Measurements from ENCODE around the gene MEGF8. TPM values are rescaled to one million over a fixed set of nuclear protein-coding genes. Genes with fewer than 3 reads are reported as not detected.

The MEGF8 gene
- total and polyA plus RNA-seq, 7 donors = 3.3 to 21.1 (median 8.1) TPM

DNA sequence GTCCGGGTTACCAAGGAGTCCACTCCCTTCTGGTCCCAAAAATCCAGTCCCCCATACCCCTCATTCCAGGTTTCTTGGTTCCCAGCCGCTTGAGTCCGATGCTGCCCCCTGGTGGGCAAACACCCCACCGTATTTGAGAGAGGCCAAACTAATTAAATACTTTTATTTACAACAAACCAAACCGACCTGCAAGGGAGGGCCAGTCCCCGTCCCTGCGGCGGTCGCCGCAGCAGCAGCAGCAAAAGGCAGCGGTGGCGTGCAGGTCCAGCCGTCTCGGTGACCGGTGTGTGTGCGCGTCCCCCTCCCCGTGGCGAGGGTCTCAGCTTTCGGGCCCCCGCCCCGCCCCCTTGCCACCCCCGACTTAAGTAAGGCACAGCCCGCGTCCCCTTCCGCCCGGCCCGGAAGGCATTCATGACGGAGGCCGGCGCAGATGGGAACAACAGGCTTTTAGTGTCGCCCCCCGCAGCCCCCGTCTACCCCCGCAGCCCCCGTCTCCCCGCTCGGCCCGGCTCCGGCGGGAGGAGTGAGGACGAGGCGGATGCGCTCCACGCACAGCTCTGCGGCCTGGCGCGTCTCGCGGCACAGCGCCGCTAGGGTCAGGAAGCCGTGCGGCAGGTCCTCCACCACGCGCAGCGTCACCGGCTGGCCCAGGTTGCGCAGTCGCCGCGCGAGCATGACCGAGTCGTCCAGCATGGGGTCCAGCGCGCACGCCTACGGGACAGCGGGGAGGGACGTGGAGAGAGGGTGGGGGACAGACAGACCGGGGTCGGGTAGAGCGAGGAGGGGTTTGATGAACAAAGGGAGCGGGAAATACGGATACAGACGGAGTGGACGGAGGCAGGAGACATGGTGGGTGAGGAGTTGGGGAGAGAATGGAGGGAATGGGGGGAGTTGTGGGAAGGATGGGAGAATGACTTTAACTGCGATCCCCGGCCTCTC lies 76.2 kb downstream of the MEGF8 start:
- peak overlapping the region; percentile 76 for H3K4me3 ChIP-seq
- H3K27me3 ChIP-seq (ENCODE audit: insufficient read depth in 3 of 3, low read length in 2 of 3) = no peaks in the 10 kb centered on the region
- DNase-seq (peak; percentile 83 to 88), ATAC-seq (peak; percentile 73 to 77 (median 76))
- no peaks in the 10 kb centered on the region for H3K9me3 ChIP-seq
- intact Hi-C loops (cut with DNase I) = no loop called here
- H3K27ac ChIP-seq = peak overlapping the region; percentile 46
- H3K4me1 ChIP-seq = peaks cover 18% of the 10 kb centered on the region
- H3K36me3 ChIP-seq (ENCODE audit: insufficient read depth in 1 of 2, low read depth in 1 of 2) = no peaks in the 10 kb centered on the region
- TF ChIP-seq, protein P1, sequence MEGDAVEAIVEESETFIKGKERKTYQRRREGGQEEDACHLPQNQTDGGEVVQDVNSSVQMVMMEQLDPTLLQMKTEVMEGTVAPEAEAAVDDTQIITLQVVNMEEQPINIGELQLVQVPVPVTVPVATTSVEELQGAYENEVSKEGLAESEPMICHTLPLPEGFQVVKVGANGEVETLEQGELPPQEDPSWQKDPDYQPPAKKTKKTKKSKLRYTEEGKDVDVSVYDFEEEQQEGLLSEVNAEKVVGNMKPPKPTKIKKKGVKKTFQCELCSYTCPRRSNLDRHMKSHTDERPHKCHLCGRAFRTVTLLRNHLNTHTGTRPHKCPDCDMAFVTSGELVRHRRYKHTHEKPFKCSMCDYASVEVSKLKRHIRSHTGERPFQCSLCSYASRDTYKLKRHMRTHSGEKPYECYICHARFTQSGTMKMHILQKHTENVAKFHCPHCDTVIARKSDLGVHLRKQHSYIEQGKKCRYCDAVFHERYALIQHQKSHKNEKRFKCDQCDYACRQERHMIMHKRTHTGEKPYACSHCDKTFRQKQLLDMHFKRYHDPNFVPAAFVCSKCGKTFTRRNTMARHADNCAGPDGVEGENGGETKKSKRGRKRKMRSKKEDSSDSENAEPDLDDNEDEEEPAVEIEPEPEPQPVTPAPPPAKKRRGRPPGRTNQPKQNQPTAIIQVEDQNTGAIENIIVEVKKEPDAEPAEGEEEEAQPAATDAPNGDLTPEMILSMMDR (IDR thresholded peaks at IDR 0.05) = peak; percentile 71
- WGBS, 3 donors = 1 to 6% (median 4%) methylated on average over 59 to 80 of the region's 80 CpGs

DNA sequence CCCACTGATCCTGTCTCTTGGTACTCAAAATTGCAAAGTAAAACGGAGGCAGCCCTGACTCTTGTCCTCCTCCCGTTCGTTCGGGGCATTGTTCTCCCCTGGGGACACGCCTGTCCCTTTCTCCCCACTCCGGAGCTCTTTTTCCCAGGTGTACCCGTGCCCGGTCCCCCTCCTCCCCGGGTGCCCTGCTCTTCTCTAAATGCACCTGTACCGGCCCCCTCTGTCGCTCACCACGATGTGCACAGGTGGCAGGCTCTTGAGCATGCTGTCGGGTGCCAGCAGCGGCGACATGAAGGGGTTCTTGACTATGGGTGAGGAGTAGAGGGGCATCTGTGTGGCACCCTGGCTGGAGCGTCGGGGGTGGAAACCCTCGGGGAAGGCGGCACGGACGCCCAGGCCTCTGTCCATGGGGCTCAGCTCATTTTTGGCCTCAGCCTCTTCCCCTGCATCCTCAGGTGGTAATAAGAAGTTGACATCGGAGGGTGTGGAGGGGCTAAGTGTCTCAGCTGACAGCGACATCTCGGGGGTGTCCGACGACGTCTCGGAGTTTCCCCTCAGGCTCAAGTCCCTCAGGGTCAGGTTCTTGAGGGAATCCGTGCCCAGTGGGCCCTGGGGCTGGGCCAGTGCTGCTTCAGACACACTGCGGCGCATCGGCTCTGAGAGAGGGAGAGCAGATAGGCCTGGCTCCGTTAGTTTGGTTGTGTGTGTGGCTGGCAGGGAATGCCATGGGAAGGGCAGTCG lies 77.1 kb downstream of the MEGF8 start:
- Histone ChIP-seq H3K27me3 (ENCODE audit: insufficient read depth in 3 of 3, low read length in 2 of 3) (no peaks in the 10 kb centered on the region), H3K4me3 (peak overlapping the region; percentile 76), H3K9me3 (no peaks in the 10 kb centered on the region), H3K36me3 (ENCODE audit: insufficient read depth in 1 of 2, low read depth in 1 of 2) (peaks cover 0 to 1% of the 10 kb centered on the region in 2 donors), H3K27ac (no peak overlapping the region), H3K4me1 (peaks cover 14% of the 10 kb centered on the region)
- ATAC-seq (no peak), DNase-seq (no peak)
- intact Hi-C loops (cut with DNase I) = no loop called here
- 60 to 69% (median 67%) methylated on average over 34 of the region's 34 CpGs for whole genome bisulfite sequencing, 3 donors
- TF ChIP-seq, protein P1 (IDR thresholded peaks at IDR 0.05) = no peak

DNA sequence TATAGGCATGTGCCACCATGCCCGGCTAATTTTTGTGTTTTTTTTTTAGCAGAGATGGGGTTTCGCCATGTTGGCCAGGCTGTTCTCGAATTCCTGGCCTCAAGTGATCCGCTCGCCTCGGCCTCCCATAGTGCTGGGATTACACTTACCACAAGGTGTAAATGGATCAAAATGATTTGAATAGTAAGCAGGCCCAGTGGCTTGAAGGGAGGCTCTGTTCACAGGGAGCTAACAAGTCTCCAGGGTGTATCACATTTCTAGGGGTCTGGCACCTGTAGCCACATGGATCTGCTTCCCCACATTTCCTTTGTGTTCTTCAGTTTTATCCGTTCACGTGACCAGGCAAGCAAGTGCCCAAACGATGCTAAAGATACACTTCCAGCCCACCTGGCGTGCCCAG lies 78.2 kb downstream of the MEGF8 start:
- ATAC-seq (no peak), DNase-seq (no peak)
- TF ChIP-seq, protein P1 (IDR thresholded peaks at IDR 0.05) = no peak
- Histone ChIP-seq H3K9me3 (no peaks in the 10 kb centered on the region), H3K36me3 (ENCODE audit: insufficient read depth in 1 of 2, low read depth in 1 of 2) (peaks cover 0 to 8% of the 10 kb centered on the region in 2 donors), H3K4me1 (peaks cover 11% of the 10 kb centered on the region), H3K27me3 (ENCODE audit: insufficient read depth in 3 of 3, low read length in 2 of 3) (no peaks in the 10 kb centered on the region), H3K27ac (no peak overlapping the region), H3K4me3 (no peak overlapping the region)
- intact Hi-C loops (cut with DNase I) = no loop called here
- 88 to 93% (median 90%) methylated on average over 10 of the region's 10 CpGs for WGBS, 3 donors

DNA sequence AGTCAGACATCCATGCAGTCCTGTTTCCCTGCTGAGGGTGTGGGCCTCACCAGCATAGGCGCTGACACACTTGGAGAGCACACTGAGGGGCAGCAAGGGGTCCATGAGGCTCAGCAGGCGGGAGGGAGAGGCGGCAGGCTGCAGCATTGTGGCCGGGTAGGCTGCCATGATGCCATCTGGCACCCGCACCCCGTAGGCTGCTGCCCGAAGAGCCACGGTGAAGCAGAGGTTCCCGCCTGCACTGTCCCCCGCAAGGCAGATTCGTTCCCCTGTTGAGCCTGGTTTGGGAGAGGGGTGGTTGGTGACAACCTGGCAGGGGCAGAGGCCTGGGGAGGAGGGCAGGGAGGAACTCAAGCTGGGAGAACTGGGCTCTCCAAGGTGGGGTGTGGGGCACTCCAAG lies 80.7 kb downstream of the MEGF8 start:
- H3K27me3 ChIP-seq (ENCODE audit: insufficient read depth in 3 of 3, low read length in 2 of 3) = no peaks in the 10 kb centered on the region
- intact Hi-C loops (cut with DNase I) = no loop called here
- DNase-seq (no peak), ATAC-seq (no peak)
- no peak overlapping the region for H3K4me3 ChIP-seq
- no peak overlapping the region for H3K27ac ChIP-seq
- peaks cover 6% of the 10 kb centered on the region for H3K4me1 ChIP-seq
- WGBS, 3 donors = 90 to 94% (median 93%) methylated on average over 11 of the region's 11 CpGs
- H3K9me3 ChIP-seq = no peaks in the 10 kb centered on the region
- H3K36me3 ChIP-seq (ENCODE audit: insufficient read depth in 1 of 2, low read depth in 1 of 2) = peaks cover 0 to 8% of the 10 kb centered on the region in 2 donors
- TF ChIP-seq, protein P1 (IDR thresholded peaks at IDR 0.05) = no peak

Data from psoas muscle (tissue), 8 donors.